NCI-H460 (cell line): ENCODE data around the gene COX6A2. TPM values are rescaled to one million over a fixed set of nuclear protein-coding genes. Genes with fewer than 3 reads are reported as not detected.
"Not testable (repeated sequence)": the region's sequence is repeated elsewhere in the genome, so short reads cannot be mapped to it uniquely, and the experiment has no call there.

ENCODE experiments used
- DNase-seq: peaks from one replicate; pipeline ENCODE4 v3.0.0-alpha.2; 2016; ENCODE audit warnings: low read depth; ENCODE audit errors: extremely low read depth
- total RNA-seq: library from RNA; depleted of rRNA; stranded (reverse); fragments of >200 nt; shearing (Covaris generic); gene quantifications from 2 replicates; pipeline ENCODE4 v1.2.3, GENCODE V29; 2014

Gene COX6A2
- total RNA-seq, 1 experiment from 2014 or later: not detected

DNA sequence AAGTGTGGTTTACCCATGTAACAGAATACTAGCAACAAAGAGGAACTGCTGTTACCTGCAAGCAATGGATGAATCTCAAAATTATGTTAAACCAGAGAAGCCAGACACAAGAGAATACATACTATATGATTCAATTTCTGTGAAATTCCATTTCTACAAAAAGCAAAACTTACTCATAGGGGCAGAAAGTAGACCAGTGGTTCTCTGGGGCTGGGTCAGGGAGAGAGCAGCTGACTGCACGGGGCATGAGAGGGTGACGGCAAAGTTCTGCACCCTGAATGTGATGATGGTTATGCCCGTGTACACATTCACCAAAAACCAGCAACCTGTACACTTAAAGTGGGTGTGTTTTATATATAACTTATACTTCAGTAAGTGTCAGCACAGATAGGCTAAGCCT is 11.4 kb upstream of the COX6A2 start:
- no peak for DNase-seq

DNA sequence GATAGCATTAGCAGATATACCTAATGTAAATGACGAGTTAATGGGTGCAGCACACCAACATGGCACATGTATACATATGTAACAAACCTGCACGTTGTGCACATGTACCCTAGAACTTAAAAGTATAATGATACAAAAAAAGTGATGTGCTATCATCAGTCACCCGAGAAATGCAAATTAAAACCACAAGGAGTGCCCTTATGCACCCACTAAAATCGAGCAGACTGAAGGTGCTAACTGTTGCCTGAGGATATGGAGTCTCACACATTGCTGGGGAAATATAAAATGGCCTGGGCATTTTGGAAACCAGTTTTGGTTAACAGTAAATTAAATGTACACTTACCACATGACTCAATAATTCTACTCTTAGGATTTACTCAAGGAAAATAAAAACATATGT is 10.9 kb upstream of the COX6A2 start:
- DNase-seq: not testable (repeated sequence)

DNA sequence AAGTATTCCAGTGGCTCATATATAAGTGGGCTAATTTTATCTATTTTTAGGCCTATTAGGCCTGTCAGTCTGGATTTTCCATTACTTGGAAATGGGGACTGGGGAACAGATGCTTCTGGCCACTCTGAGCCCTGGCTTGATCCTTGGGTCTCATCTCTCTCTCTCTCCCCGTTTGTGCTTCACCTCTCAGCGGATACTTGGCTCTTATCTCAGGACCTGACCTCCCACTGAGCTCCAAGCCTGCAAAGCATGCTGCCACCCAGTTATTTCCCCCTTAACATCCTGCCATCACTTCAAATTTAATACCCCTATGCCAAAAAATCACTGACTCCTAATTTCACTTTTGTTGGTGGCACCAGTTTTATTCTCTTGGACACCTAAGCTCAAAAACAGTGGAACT is 10.3 kb upstream of the COX6A2 start:
- no peak for DNase-seq

DNA sequence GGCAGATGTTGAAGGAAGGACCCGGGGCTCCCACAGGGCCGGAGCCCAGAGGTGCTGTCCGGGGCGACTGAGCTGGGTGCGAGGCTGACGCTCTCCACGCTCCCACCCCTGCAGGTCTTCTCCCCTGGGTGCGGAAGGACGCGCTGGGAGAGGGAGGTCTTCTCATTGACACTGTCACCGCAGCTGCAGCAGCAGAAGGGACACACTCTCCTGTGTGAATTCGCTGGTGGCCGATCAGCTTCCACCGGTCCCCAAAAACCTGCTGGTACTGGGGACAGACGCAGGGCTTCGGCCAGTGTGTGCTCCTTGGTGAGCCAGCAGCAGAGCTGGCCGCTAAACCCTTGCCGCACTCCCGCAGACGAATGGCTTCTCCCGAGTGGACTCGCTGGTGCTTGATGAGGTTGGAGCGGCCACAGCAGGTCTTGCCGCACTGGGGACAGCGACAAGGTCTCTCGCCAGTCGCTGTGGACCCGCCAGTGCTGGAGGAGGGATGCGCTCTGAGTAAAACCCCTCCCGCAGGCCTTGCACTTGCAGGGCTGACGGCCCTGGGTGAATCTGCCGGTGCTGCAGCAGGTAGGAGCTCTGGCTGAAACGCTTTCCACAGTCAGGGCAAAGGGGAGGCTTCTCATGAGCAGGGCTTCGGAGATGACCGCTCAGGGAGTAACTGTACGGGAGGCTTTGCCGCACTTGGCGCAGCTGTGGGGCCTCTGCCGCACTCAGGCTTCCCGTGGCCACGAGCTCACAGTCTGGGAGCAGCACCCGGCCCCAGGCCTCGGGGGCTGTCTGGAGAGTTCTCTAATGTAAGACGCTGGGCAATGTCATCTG is 8.3 kb upstream of the COX6A2 start:
- DNase-seq: no peak

DNA sequence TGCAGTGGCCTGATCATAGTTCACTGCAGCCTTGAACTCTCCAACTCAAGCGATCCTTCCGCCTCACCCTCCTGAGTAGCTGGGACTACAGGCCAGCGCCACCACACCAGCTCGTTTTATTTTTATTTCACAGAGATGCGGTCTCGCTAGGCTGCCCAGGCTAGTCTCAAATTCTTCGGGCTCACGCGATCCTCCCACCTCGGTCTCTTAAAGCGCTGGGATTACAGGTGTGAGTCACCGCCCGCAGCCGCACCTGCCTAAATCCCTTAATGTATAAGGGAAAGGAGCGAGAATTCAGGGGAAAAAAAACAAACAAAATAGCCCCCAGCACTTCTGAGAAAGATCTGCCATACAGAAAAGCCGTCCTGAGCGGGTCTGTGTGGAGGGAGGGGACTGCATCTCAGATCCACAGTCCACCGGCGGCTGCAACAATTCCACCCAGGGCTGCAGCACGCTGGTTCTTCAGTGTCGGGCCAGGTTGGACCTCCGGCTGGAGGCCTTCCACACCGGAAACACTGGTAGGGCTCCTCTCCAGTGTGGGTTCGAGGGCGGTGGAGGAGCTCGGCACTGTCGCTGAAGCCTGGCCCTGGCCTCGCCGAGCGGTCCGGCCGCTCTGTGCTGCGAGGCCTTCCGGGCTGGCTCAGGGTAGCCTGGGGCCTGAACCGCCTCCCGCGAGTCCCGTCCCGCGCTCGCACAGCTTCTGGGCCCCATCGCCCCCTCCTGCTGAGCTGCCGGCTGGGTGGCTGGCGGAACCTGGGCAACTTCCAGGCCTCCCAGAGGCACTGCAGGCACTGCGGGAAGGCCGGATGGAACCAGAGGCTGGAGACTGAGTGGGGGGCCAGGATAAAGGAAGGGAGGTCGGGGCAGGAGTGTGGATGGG is 7.4 kb upstream of the COX6A2 start:
- DNase-seq: no peak

DNA sequence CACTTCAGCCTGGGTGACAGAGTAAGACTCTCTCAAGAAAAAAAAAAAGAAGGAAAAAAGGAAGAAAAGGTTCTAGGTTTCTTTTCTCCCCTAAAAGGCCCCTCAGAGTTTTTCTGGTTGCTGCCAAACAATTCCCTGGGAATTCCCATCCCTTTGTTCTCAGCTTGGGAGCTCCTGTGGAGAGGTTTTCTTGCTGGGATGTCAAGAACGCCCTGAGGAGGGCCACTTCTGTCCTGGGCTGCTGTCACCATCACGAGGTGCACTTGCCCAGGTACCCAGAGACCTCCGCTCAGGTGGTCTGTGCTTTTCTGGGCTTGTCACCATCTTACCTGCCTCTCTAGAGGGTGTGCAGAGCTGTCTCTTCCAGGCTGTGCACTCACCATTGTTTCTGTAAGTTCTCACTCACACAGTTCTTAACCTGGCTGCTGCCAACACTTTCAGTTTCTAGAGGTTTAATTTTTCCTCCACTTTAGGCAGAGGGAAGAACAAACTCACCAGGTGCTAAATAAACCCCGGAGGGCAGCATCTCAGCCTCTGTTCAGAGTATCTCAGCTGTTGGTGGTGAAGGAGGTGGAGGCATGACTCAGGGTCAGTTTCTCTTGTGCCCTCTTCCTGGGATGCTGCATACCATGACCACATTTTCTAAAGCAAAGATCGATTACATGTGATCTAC is 2.4 kb upstream of the COX6A2 start:
- no peak for DNase-seq

DNA sequence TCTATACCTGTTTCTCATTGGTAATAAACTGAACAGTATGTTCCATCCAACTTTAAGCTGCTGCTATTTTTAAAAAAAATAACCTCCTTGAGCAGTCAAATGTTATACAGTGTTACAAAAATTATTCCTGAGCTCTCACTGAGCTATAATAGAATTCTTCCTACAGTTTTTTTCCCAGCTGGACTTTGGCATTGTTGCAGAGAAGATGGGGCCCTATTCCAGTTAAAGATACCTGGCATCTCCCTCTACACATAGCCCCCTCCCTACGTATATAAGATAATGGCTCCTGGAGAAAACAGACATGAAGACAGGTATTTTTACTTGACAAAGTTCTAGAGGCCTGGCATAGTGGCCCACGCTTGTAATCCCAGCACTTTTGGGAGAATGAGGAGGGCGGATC is 1.6 kb upstream of the COX6A2 start:
- DNase-seq: no peak

DNA sequence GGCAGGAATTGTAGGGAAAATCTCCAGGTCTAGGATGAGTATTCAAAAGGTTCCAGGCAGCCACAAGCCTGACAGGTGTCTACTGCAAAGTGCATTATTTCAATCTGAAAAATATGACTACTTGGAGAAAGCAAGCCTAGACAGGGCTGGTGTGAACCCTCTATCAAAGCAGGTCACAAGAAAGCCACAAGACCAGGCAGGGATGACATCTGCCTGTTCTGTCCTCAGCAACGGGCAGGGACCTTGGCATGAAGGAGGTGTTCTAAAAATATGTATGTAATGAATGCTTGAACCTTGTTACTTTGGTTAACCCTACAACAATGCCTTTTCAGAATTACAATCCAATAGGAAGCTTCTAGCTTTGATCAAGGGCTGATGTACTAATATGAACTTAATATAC is 1.2 kb upstream of the COX6A2 start:
- no peak for DNase-seq

DNA sequence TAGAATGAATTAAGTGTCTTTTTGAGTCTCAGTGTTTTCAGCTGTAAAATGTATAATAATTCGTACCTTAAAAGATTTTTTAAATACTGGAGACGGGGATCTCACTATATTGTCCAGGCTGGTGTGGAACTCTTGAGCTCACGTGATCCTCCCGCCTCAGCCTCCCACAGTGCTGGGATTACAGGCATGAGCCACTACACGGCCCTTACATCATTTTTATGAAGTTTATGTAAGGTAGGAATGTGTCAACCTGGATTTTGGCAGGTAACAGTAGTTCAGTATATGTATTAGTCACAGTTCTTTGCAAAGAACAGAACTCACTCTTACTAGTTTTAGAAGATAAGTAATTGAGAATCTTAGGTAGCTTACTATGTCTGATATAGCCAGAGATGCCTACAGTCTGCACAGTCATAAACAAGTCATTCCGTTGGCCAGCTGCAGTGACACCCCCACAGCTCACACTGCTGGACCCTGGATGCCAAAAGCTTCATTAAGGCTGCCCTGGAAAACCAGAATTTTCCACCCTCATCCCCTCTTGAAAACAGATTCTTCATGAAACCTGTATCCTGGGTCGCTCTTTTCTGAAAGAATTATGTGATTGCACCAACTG is 583 bp upstream of the COX6A2 start:
- no peak for DNase-seq

DNA sequence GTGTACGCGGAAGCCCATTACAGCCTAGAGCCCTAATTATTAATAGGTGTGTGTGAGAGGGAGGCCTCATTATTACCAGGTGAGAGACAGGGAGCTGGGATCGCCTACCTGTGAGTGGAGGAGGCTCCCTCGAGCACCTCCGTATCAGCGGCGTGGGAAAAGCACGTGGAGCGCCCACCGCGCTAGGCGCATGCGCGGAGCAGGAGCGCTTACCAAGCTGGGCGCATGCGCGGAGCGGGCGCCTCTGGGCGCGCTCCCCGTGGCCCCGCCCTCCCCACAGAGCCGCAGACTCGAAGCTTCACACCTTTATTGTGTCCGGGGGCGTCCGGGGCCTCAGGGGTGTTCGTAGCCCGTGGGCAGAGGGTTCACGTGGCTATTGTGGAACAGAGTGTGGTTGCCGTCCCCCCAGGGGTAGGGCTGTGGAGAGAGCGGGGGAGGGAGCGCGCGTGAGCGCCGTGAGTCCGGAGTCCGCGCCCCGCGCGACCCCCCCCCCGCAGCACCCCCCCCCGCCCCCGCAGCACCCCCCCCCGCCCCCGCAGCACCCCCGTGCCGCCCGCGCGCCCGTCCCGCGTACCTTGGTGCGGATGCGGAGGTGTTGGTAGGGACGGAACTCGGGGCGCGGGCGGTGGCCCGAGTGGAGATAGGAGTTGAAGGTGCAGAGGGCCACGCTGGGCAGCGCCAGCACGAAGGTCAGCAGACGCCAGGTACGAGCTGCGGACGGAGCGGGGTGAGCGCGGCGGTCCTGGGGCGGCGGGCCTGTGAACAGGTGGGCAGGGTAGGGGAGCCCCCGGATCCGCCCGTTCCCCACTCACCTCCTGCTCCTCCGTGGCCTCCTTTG is 500 bp downstream of the COX6A2 start:
- DNase-seq: no peak

DNA sequence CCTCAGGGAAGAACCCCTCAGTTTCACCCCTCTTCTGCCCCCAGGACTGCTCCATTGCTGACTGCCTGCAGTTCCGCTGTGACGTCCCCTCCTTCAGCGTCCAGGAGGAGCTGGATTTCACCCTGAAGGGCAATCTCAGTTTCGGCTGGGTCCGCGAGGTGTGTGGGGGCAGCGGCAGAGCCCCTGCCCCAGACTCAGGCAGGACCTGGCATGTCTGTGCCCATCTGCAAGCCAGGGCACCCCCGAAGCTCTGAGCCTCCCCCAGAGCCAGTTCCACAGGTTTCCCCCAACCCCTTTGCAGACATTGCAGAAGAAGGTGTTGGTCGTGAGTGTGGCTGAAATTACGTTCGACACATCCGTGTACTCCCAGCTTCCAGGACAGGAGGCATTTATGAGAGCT is 4.4 kb downstream of the COX6A2 start:
- DNase-seq: no peak

DNA sequence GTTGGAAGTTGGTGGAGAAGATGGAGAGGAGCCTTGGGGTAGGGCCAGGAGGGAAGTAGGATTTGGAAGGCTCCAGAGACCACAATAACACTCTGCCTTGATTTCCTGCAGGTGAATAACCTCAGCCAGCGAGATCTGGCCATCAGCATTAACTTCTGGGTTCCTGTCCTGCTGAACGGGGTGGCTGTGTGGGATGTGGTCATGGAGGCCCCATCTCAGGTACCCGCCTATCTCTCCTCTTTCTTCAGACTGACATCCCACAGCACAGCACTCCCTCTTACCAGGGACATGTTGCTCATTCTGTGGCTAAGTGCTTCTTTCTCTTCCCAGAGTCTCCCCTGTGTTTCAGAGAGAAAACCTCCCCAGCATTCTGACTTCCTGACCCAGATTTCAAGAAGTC is 4.9 kb downstream of the COX6A2 start:
- no peak for DNase-seq

DNA sequence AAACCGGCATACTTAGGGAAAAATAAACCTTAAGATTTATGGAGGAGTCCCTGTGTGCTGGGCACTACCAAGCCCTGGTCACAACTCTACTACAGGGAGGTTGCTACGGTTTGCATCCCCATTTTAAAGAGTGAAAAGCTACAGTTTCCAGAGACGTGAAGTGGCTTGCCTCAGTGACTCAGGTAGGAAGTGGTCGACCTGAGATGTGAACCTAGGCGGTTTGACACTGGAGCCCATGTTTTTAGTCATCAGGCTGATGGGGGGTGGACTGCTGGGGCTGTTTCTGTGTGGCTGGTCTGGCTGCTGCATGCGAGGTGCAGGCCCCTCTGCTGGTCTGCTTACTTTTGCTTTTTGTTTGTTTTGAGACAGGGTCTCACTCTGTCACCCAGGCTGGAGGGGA is 6.6 kb downstream of the COX6A2 start:
- DNase-seq: no peak

DNA sequence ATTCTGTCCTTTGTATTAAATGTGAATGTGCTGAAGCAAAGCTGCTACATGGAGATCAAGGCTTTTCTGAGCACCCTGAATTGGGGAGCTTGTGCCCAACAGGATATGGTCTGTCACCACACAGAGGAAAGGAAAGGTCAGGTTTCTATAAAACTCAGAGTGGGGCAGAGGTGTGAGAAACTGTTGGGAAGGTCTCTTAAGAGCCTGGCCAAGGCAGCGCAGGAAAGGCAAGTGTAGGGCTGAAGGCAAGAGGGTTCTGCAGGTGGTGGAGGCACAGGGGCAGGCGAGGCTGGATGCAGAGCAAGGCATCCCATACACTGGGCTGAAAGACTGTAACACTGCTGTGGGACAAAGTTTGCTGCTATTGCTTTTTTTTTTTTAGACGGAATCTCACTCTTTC is 8.1 kb downstream of the COX6A2 start:
- no peak for DNase-seq

DNA sequence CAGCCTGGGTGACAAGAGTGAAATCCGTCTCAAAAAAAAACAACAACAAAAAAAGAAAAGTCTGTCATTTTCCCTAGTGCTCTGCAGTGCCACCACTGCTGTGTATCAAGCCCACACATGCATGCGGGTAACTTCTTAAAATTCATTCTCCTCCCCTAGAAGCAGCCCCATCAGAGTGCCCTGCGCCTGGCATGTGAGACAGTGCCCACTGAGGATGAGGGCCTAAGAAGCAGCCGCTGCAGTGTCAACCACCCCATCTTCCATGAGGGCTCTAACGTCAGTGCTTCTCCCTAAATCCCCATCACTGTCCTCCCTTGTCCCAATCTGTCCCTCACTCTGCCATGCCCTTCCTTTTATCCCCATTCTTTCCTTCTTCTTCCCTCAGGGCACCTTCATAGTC is 10.2 kb downstream of the COX6A2 start:
- DNase-seq: no peak

DNA sequence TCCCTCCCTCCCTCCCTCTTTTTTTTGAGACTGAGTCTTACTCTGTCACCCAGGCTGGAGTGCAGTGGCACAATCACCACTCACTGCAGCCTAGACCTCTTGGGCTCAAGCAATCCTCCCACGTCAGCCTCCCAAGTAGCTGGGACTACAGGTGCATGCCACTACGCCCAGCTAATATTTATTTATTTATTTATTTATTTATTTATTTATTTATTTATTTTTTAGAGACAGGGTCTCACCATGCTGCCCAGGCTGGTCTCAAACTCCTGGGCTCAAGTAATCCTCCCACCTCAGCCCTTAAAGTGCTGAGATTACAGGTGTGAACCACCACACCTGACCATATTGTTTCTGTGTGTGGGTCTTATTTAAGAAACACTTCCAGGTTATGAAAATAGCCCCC is 11.1 kb downstream of the COX6A2 start:
- not testable (repeated sequence) for DNase-seq

DNA sequence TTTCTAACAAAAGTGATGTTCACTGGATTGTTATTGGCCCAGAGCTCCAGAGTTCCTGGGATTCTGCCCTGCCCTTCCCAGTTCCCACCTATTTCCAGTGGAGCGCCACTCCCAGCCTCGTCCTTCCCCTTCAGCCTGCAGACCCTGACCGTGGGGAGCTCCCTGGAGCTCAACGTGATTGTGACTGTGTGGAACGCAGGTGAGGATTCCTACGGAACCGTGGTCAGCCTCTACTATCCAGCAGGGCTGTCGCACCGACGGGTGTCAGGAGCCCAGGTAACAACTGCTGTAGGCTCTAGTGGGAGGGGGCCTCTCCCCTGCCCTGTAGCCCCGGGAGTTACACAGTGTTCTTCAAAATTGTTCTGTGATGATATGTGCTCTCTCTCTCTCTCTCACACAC is 11.8 kb downstream of the COX6A2 start:
- DNase-seq: no peak

DNA sequence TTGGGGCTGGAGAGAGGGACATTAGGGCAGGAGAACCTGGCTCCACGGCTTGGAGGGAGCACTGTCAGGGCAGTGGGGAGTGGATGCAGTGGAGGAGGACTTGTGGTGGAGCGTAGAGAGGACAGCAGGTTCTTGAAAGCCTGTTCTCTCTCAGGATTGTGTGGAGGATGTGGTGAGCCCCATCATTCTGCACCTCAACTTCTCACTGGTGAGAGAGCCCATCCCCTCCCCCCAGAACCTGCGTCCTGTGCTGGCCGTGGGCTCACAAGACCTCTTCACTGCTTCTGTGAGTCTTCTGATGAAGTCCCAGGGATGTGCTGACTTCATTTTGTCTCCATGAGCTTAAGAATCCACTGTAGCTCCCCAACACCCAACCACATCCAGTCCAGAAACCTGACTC is 13.5 kb downstream of the COX6A2 start:
- no peak for DNase-seq

DNA sequence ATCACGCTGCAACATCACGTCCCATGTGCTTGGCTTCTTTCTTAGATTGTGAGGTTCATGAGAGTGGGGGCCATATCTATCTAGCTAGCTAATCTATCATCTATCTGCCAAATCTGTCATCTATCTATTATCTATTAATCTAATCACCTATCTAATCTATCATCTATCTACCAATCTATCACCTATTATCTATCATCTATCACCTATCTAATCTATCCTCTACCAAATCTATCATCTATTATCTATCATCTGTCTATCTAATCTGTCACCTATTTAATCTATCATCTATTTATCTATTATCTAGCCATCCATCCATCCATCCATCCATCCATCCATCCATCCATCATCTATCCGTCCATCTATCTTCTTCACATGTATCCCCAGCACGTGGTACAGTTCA is 14.2 kb downstream of the COX6A2 start:
- DNase-seq: no peak

DNA sequence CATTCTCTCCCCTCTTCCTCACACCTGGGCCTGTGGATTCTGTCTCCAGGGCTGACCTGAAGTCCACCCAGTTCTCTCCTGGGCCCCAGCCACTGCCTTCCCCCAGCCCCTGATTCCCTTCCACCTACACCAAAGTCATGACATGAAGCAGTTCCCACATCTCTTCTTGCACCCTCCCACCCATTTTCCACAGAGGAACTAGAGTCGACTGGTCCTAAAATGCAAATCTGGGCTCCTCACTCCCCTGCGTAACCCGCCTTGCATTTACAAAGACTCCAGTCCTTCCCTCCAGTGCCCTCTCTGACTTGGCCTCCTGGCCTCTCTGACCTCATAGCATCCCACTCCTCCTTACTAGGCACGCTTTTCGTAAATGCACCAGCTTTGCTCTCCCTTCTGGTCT is 14.8 kb downstream of the COX6A2 start:
- no peak for DNase-seq
